ENCODE results near the gene PCDHA5.
A peak's percentile ranks its signal among the peaks of the same experiment; 100 is the strongest.

PCDHA5 gene

GRCh38 chr5:140857987-140858240 lies 36.5 kb downstream of the PCDHA5 start:
- no peak for DNase-seq

- no peak for DNase-seq
Observed at GRCh38 chr5:140862441-140863295, 41.3 kb downstream of the PCDHA5 start.

- DNase-seq = peak in 2 of 56 donors; percentile 19 to 26
Observed at GRCh38 chr5:140868721-140869554, 47.5 kb downstream of the PCDHA5 start, which contains the start of gene PCDHA11. Gene PCDHA11 (plus strand): TSS chr5:140868957. CDS start chr5:140869104, 147 bp downstream.

- no peak for DNase-seq
Observed at GRCh38 chr5:140869555-140869886, 48.1 kb downstream of the PCDHA5 start.

GRCh38 chr5:140870221-140871201 lies 49.1 kb downstream of the PCDHA5 start:
- DNase-seq = no peak

Measured in nucleus accumbens (tissue), 56 donors.